ENCODE data around the gene CC2D1A.

CC2D1A gene

GRCh38 chr19:13942023-13942684 is 36.2 kb downstream of the CC2D1A start:
- no peak for DNase-seq

- DNase-seq: no peak
Observed at GRCh38 chr19:13946414-13946813, 40.4 kb downstream of the CC2D1A start.

- no peak for DNase-seq
Observed at GRCh38 chr19:13951043-13951442, 45.0 kb downstream of the CC2D1A start.

- no peak for DNase-seq
Observed at GRCh38 chr19:13951799-13952153, 45.8 kb downstream of the CC2D1A start.

- DNase-seq: peak; percentile 99
Observed at GRCh38 chr19:13952154-13952930, 46.3 kb downstream of the CC2D1A start, which contains the start of gene DCAF15. TSS of gene DCAF15 (plus strand) at chr19:13952509. CDS start at chr19:13952513, 4 bp downstream.

- peak; percentile 38 for DNase-seq
Observed at GRCh38 chr19:13952931-13953531, 47.0 kb downstream of the CC2D1A start.

- DNase-seq: no peak
Observed at GRCh38 chr19:13954185-13954584, 48.2 kb downstream of the CC2D1A start.

- no peak for DNase-seq
Observed at GRCh38 chr19:13955662-13956364, 49.8 kb downstream of the CC2D1A start.

- no peak for DNase-seq
Observed at GRCh38 chr19:13956365-13956744, 50.4 kb downstream of the CC2D1A start.

- no peak for DNase-seq
Observed at GRCh38 chr19:13957051-13957450, 51.0 kb downstream of the CC2D1A start.

GRCh38 chr19:13958043-13958442 is 52.0 kb downstream of the CC2D1A start:
- no peak for DNase-seq

GRCh38 chr19:13959141-13959961 is 53.4 kb downstream of the CC2D1A start:
- DNase-seq: no peak

GRCh38 chr19:13959962-13960862 is 54.2 kb downstream of the CC2D1A start:
- no peak for DNase-seq

GRCh38 chr19:13960863-13961784 is 55.1 kb downstream of the CC2D1A start:
- DNase-seq: no peak

- DNase-seq: no peak
Observed at GRCh38 chr19:13961826-13962698, 56.1 kb downstream of the CC2D1A start.

GRCh38 chr19:13962699-13963602 is 57.0 kb downstream of the CC2D1A start:
- DNase-seq: no peak

- no peak for DNase-seq
Observed at GRCh38 chr19:13963603-13964105, 57.7 kb downstream of the CC2D1A start.

GRCh38 chr19:13964776-13965175 is 58.8 kb downstream of the CC2D1A start:
- DNase-seq: no peak
